ENCODE measurements around the gene PBX4. TPM values are rescaled to one million over a fixed set of nuclear protein-coding genes. Genes with fewer than 3 reads are reported as not detected.
A peak's percentile ranks its signal among the peaks of the same experiment; 100 is the strongest.

Gene PBX4
- total and polyA plus RNA-seq, 2 donors (not counting 1 experiment from before 2014, with no cell fraction given): 11.7 TPM

DNA sequence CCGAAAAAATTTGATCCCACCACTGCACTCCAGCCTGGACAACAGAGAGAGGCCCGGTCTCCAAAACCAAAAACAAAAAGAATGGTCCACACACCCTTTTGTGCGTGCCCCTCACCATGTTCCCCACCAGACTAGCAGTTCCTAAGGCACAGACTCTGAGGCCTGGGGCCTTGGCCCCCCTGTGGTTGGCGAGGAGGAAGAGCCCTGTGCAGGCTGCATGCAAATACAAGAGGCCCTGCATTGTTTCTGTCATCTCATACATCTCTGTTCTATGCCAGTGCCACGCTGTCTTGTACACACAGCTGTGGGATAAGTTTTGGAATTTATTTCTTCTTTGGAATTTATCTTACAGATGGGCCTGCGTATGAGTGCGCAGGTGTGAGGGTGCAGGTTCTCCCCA is 94.4 kb downstream of the PBX4 start:
- ATAC-seq (ENCODE audit: low read depth) (no peak), DNase-seq (no peak)
- Histone ChIP-seq H3K27ac (ENCODE audit: low read length in 2 of 2) (no peak overlapping the region), H3K9ac (ENCODE audit: low read length) (no peak overlapping the region), H3K27me3 (replicated peaks in 1 of 4; ENCODE audit: control extremely low read depth in 1 of 4, control insufficient read depth in 3 of 4, insufficient read depth in 4 of 4, low read length in 3 of 4) (no peaks in the 10 kb centered on the region), H4K20me1 (ENCODE audit: control insufficient read depth, insufficient read depth, low read length, poor library complexity, severe bottlenecking) (peaks cover 64% of the 10 kb centered on the region), H3K79me2 (ENCODE audit: control insufficient read depth, insufficient read depth, low read length) (peaks cover 80% of the 10 kb centered on the region), H3K9me3 (ENCODE audit: control extremely low read depth in 1 of 3, control insufficient read depth in 2 of 3, insufficient read depth in 1 of 3, low read length in 2 of 3) (no peaks in the 10 kb centered on the region), H3K4me1 (ENCODE audit: control insufficient read depth in 2 of 2, insufficient read depth in 2 of 2, low read length in 2 of 2) (peaks cover 7 to 37% of the 10 kb centered on the region in 2 donors), H2AFZ (ENCODE audit: insufficient read depth, low read depth, low read length, poor library complexity, severe bottlenecking) (no peak overlapping the region), H3K4me3 (ENCODE audit: control extremely low read depth in 1 of 5, extremely low read depth in 1 of 5, insufficient read depth in 1 of 5, low read depth in 2 of 5, low read length in 4 of 5) (no peak overlapping the region), H3K36me3 (replicated peaks in 1 of 2; ENCODE audit: control extremely low read depth in 1 of 2, control insufficient read depth in 1 of 2, extremely low read depth in 1 of 2, insufficient read depth in 2 of 2, low read length in 1 of 2) (peaks cover 4 to 27% of the 10 kb centered on the region in 2 experiments), H3K4me2 (replicated peaks; ENCODE audit: low read depth, low read length, poor library complexity, severe bottlenecking) (peak overlapping the region; percentile 3)
- Mint-ChIP-seq H3K9me3 (ENCODE audit: insufficient read depth) (no peaks in the 10 kb centered on the region), H3K4me3 (no peak overlapping the region), H3K27ac (peak overlapping the region; percentile 61), H3K27me3 (no peaks in the 10 kb centered on the region), H3K4me1 (peaks cover 40% of the 10 kb centered on the region)
- POLR2A ChIA-PET: no interaction called here
- intact Hi-C loops (cut with micrococcal nuclease): no loop called here
- 65% methylated on average over 4 of the region's 7 CpGs for WGBS (ENCODE audit: insufficient coverage)
- TF ChIP-seq CTCF (IDR thresholded peaks at IDR 0.05): no peak
- TF ChIP-seq EZH2 (IDR thresholded peaks at IDR 0.05; ENCODE audit: borderline replicate concordance, insufficient read depth, low read depth, low read length, poor library complexity, severe bottlenecking): no peak
- CTCF ChIA-PET: interaction anchor here (1.1 kb wide), 1 partner anchor 119 kb away, joined by 3 read pairs; the partner anchor contains the start of gene GATAD2A

- CTCF ChIA-PET: no interaction called here
- Histone ChIP-seq H3K9ac (ENCODE audit: low read length) (no peak overlapping the region), H3K9me3 (ENCODE audit: control extremely low read depth in 1 of 3, control insufficient read depth in 2 of 3, insufficient read depth in 1 of 3, low read length in 2 of 3) (no peaks in the 10 kb centered on the region), H3K4me1 (ENCODE audit: control insufficient read depth in 2 of 2, insufficient read depth in 2 of 2, low read length in 2 of 2) (peaks cover 7 to 37% of the 10 kb centered on the region in 2 donors), H3K27ac (ENCODE audit: low read length in 2 of 2) (no peak overlapping the region), H3K36me3 (replicated peaks in 1 of 2; ENCODE audit: control extremely low read depth in 1 of 2, control insufficient read depth in 1 of 2, extremely low read depth in 1 of 2, insufficient read depth in 2 of 2, low read length in 1 of 2) (peaks cover 4 to 24% of the 10 kb centered on the region in 2 experiments), H3K4me3 (ENCODE audit: control extremely low read depth in 1 of 5, extremely low read depth in 1 of 5, insufficient read depth in 1 of 5, low read depth in 2 of 5, low read length in 4 of 5) (no peak overlapping the region), H3K27me3 (replicated peaks in 1 of 4; ENCODE audit: control extremely low read depth in 1 of 4, control insufficient read depth in 3 of 4, insufficient read depth in 4 of 4, low read length in 3 of 4) (no peaks in the 10 kb centered on the region), H3K79me2 (ENCODE audit: control insufficient read depth, insufficient read depth, low read length) (peaks cover 82% of the 10 kb centered on the region), H4K20me1 (ENCODE audit: control insufficient read depth, insufficient read depth, low read length, poor library complexity, severe bottlenecking) (peaks cover 65% of the 10 kb centered on the region), H2AFZ (ENCODE audit: insufficient read depth, low read depth, low read length, poor library complexity, severe bottlenecking) (no peak overlapping the region), H3K4me2 (replicated peaks; ENCODE audit: low read depth, low read length, poor library complexity, severe bottlenecking) (no peak overlapping the region)
- Mint-ChIP-seq H3K27me3 (no peaks in the 10 kb centered on the region), H3K4me1 (peaks cover 41% of the 10 kb centered on the region), H3K9me3 (ENCODE audit: insufficient read depth) (no peaks in the 10 kb centered on the region), H3K4me3 (no peak overlapping the region), H3K27ac (no peak overlapping the region)
- 100% methylated on average over 2 of the region's 3 CpGs for WGBS (ENCODE audit: insufficient coverage)
- TF ChIP-seq CTCF (IDR thresholded peaks at IDR 0.05): no peak
- TF ChIP-seq EZH2 (IDR thresholded peaks at IDR 0.05; ENCODE audit: borderline replicate concordance, insufficient read depth, low read depth, low read length, poor library complexity, severe bottlenecking): no peak
- intact Hi-C loops (cut with micrococcal nuclease): no loop called here
- no peak for ATAC-seq (ENCODE audit: low read depth)
- POLR2A ChIA-PET: no interaction called here
- no peak for DNase-seq
Measured at GRCh38 chr19:19523177-19523576, 95.3 kb downstream of the PBX4 start.
